HepG2 (cell line): ENCODE data around the gene ITLN2.

Experiments
- ASH2L ChIP-seq: fragments of 300-600, 200-600 bp; sonication (generic); IDR thresholded peaks from 2 replicates; pipeline ENCODE4 v1.7.0; 2017; ENCODE audit warnings: low read depth, mild to moderate bottlenecking, moderate library complexity, mixed read lengths, low read length; ENCODE audit not compliant: insufficient read length
- ZNF770 ChIP-seq: sonication (generic); formaldehyde crosslinking; IDR thresholded peaks from 2 replicates; pipeline ENCODE4 v1.5.0; 2020; ENCODE audit warnings: mild to moderate bottlenecking, missing genetic modification reagents
- TF ChIP-seq, protein P1 (sequence below): sonication (generic); formaldehyde crosslinking; IDR thresholded peaks from 2 replicates; pipeline ENCODE4 v1.9.0; 2022; ENCODE audit warnings: missing genetic modification reagents, mild to moderate bottlenecking, borderline replicate concordance
- TF ChIP-seq, protein P2 (sequence below): sonication (generic); formaldehyde crosslinking; IDR thresholded peaks from 2 replicates; pipeline ENCODE4 v1.5.0; 2020; ENCODE audit warnings: missing genetic modification reagents

DNA sequence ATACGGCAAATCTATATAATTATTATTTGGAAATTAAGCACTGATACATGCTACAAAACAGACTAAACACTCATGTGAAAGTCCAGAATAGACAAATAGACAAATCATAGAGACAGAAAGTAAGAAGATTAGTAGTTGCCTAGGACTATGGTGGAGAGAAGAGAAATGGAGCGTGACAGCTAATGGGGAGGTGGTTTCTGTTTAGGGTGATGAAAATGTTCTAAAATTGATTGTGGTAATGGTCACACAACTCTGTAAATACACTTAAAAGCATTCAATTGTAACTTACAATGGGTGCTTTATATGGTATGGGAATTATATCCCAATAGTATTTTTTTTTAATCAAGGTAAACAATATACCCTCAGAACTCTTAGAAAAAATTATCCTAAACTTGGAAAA is 20.4 kb upstream of the ITLN2 start:
- TF ChIP-seq ASH2L, result no peak
- TF ChIP-seq, protein P1, sequence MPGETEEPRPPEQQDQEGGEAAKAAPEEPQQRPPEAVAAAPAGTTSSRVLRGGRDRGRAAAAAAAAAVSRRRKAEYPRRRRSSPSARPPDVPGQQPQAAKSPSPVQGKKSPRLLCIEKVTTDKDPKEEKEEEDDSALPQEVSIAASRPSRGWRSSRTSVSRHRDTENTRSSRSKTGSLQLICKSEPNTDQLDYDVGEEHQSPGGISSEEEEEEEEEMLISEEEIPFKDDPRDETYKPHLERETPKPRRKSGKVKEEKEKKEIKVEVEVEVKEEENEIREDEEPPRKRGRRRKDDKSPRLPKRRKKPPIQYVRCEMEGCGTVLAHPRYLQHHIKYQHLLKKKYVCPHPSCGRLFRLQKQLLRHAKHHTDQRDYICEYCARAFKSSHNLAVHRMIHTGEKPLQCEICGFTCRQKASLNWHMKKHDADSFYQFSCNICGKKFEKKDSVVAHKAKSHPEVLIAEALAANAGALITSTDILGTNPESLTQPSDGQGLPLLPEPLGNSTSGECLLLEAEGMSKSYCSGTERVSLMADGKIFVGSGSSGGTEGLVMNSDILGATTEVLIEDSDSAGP (CRISPR knock-in tag), result no peak
- TF ChIP-seq, protein P2, sequence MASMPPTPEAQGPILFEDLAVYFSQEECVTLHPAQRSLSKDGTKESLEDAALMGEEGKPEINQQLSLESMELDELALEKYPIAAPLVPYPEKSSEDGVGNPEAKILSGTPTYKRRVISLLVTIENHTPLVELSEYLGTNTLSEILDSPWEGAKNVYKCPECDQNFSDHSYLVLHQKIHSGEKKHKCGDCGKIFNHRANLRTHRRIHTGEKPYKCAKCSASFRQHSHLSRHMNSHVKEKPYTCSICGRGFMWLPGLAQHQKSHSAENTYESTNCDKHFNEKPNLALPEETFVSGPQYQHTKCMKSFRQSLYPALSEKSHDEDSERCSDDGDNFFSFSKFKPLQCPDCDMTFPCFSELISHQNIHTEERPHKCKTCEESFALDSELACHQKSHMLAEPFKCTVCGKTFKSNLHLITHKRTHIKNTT, result no peak
- TF ChIP-seq ZNF770 (CRISPR knock-in tag), result no peak
